HG02571 (cell line): ENCODE data around the gene TAS1R2.

Experiments used
- ATAC-seq: cut with Tn5 transposase; IDR thresholded peaks from one replicate; pipeline ENCODE4 v1.9.1; 2021; ENCODE audit warnings: mild to moderate bottlenecking, moderate library complexity; ENCODE audit not compliant: unreplicated experiment

The TAS1R2 gene

GRCh38 chr1:18828224-18828623 is 31.2 kb downstream of the TAS1R2 start:
- no peak for ATAC-seq

DNA sequence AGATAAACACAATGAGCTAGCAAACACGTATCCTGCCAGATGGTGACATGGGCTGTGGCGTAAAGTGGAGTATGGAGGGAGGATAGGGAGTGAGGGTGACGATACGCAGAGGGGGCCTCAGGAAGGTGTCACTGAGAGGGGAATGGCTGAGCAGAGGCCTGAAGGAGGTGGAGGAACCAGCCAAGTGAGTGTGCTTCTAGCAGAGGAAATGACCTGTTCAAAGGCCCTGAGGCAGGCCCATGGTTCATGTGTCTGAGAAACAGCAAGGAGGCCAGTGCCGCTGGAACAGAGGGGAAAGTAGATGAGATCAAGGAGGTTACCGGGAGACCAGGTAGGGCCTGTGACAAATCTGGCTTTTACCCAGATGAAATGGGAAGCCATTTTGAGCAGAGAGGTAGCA is 36.0 kb downstream of the TAS1R2 start:
- ATAC-seq: no peak

- no peak for ATAC-seq
These were observed 38.4 kb downstream of the TAS1R2 start for GRCh38 chr1:18820791-18821641.

- ATAC-seq: no peak
These were observed 39.3 kb downstream of the TAS1R2 start for GRCh38 chr1:18819986-18820790.

- no peak for ATAC-seq
These were observed 40.3 kb downstream of the TAS1R2 start for GRCh38 chr1:18819203-18819602.

DNA sequence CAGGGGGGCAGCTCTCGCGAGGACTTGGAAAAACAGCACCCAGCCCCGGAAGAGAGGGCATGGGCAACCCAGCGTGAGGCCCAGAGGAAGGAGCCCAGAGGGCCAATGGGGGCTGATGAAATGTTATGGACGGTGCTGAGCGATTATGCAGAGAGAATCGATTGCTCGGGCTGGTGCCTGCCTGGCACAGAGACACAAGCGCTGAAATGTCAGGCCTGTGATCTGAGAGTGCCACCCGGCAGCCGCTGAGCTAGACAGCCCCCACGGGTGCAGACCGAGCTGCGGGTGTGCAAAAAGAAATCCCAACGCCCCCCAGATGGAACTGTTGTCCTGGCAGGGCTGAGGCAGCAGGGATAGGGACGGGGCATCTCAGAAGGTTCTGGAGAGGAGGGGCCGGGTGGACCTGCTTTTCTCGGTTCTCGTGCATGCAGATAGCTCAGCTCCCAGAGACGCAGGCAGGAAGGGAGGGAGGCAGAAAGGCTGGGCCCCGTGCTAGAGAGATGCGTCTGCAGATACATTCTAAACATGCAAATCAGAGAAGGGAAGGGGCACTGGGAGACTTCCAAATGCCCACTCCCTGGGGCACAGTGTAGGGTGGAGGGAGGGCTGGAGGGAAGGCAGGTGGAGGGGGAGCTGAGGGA is 41.5 kb downstream of the TAS1R2 start:
- no peak for ATAC-seq

GRCh38 chr1:18817316-18817715 is 42.1 kb downstream of the TAS1R2 start:
- no peak for ATAC-seq

- ATAC-seq: no peak
These were observed 42.7 kb downstream of the TAS1R2 start for GRCh38 chr1:18816808-18817207.

DNA sequence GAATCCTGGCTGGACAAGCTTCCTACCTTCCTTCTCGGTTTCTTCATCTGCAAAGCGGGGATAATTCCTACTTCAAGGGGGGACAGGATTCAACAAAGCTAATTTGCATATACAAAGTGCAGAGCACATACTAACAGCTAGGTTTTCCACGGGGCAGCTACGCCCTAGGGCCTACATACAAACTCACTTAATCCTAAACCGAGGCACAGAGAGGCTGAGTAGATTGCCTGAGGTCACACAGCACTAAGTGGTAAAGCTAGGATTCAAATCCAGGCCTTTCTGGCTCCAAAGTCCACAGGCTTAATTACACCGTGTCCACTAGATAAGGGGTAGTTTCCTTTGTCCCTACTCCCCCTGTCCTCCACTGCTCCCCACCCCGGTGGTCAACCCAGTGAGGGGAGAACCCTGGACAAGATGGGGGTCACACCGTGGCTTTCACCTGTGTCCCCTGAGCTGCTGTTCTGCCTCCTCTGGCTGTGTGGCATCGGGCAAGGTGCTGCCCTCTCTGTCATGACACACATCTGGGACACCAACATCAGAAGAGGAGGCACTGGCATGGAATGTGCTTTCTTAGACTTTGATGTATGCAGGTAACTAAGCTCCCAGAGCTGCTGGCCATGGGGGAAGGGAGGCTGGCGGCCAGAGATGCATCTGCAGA is 44.5 kb downstream of the TAS1R2 start:
- ATAC-seq: no peak

DNA sequence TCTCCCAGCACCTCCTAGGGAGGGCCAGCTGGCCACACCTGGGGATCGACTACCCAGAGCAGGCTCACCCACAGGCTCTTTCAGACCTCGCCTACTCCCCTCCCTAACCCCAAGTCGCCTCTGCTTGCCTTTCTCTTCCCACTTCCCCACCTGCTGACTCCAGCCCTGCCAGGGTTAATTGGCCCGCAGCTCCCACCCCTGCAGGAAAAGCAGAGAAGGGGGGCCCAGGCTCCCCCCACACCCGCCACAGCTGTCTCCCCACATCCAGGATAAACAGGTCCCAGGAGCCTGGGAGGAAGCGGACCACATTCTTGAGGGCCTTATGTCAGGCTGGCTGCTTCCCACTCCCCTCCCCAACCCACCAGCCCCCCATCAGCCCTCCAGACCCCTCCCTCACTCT is 45.0 kb downstream of the TAS1R2 start:
- no peak for ATAC-seq

DNA sequence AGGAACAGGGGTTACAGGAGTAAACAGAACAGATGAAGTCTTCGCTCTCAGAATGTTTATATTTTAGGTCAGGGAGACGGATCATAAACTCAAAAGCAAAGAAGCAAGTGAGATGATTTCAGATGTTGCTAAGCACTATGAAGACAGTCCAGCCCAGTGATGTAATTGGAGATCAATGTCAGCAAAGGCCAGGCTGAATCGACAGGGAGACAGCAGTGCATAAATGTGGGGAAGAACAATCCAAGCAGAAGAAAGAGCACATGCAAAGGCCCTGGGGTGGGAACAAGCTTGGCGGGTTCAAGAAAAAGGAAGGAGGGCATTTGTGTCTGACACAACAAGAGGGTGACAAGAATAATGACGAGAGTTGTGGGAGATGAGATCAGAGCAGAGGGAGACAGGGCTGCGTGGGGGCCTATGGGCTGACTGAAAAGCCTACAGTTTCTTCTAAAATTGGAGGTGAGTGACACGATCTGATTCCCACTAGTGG is 47.0 kb downstream of the TAS1R2 start:
- ATAC-seq: no peak

GRCh38 chr1:18811733-18812452 is 47.6 kb downstream of the TAS1R2 start:
- ATAC-seq: no peak

- ATAC-seq: no peak
These were observed 49.2 kb downstream of the TAS1R2 start for GRCh38 chr1:18809953-18810899.

DNA sequence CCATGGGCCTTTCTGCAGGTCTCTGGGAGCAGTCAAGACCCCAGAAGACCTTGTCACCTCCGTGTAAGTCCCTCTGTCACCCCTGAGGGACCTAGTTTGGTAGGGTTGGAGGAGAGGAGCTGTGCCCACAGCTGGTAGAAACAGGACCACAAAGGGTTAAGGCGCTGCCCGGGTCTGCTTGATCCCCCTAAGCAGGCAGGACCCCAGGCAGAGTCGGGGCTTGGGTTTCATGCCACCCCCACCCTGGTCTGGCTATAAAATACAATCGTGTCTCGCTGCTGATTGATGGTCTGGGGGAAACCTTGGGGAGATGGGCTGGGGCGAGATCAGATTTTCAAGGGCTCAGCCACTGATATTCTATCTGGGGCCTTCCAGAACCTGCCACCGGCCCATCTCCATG is 50.9 kb downstream of the TAS1R2 start:
- ATAC-seq: no peak

- no peak for ATAC-seq
These were observed 52.0 kb downstream of the TAS1R2 start for GRCh38 chr1:18807334-18808063.

GRCh38 chr1:18805925-18806849 is 53.3 kb downstream of the TAS1R2 start:
- ATAC-seq: no peak

DNA sequence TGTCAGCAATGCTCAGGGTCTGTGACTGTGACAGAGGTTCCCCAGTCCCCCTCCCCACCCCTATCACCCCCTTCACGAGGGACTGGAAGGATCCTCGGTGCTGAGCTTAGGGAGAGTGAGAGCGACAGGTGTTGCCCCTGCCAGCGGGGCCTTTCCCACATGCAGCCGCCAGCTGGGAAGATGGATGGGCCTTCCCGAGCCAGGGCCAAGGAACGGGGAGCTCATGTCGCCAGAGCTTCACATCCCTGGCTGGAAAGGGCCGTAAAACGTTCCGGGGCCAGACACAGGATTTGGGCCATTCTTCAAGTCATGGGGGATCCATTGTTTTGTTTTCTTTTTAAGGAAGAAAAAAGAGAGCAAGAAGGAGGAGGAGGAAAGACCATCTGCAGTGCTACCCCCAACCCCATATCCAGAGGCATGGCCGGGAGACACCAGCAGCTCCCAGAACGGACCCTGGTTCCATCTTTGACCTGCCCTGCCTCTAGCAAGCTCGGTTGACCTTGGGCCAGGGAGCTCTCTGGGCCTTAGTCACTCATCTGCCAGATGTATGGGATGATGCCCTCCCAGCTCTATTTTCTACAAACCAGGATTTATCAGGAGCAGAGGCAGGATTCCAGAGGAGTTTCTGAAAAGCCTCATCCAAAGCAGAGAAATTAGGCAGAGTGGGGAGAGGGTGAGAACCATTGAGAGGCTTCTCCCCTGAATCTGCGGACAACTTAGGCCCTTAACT is 54.1 kb downstream of the TAS1R2 start:
- ATAC-seq: no peak
